Ascending aorta (tissue), 2 donors: ENCODE measurements around the gene PPARD. TPM values are rescaled to one million over a fixed set of nuclear protein-coding genes. Genes with fewer than 3 reads are reported as not detected.

Experiments used
- DNase-seq, 2 donors: peaks; one replicate each; pipeline ENCODE4 v3.0.0-alpha.2; 2019; ENCODE audit warnings: low spot score in 2 of 2
- H3K27ac ChIP-seq, 2 donors: fragments of 200-600 bp; sonication (generic); one replicate each; pipeline ENCODE4 v1.5.1; 2016 to 2017; ENCODE audit warnings: mild to moderate bottlenecking in 1 of 2
- H3K27me3 ChIP-seq: fragments of 200-600 bp; sonication (generic); one replicate; pipeline ENCODE4 v1.5.1; 2017
- H3K36me3 ChIP-seq, 2 donors: fragments of 200-600 bp; sonication (generic); one replicate each; pipeline ENCODE4 v1.5.1; 2016
- H3K4me1 ChIP-seq, 2 donors: fragments of 200-600 bp; sonication (generic); one replicate each; pipeline ENCODE4 v1.5.1; 2016 to 2017; ENCODE audit warnings: mild to moderate bottlenecking in 1 of 2
- H3K4me3 ChIP-seq, 2 donors: fragments of 200-600 bp; sonication (generic); one replicate each; pipeline ENCODE4 v1.5.1; 2016 to 2017; ENCODE audit warnings: mild to moderate bottlenecking in 1 of 2
- H3K9me3 ChIP-seq, 2 donors: fragments of 200-600 bp; sonication (generic); one replicate each; pipeline ENCODE4 v1.5.1; 2016
- intact Hi-C: fragments of 100-400 bp; cut with DNase I; formaldehyde crosslinking; loops from one replicate; pipeline ENCODE4 v1.15.1; 2023
- total RNA-seq: library from RNA; depleted of rRNA; stranded (reverse); fragments of >200 nt; gene quantifications from one replicate; pipeline ENCODE4 v1.1.0, GENCODE V29; 2016
- TF ChIP-seq, protein P1 (sequence below), 3 experiments: fragments of 200-600 bp in 2 of 3; fragments of 450-650 bp in 1 of 3; sonication (generic) in 2 of 3; IDR thresholded peaks; one replicate each; pipeline ENCODE4 v1.5.1; 2016 to 2019; ENCODE audit warnings: antibody characterized with exemption in 3 of 3, mild to moderate bottlenecking in 1 of 3, moderate library complexity in 1 of 3

PPARD gene
- total RNA-seq, 1 donor from 2014 or later = 21.1 TPM

- intact Hi-C loops = no loop called here
- peaks cover 0 to 9% of the 10 kb centered on the region in 2 donors for H3K4me1 ChIP-seq
Observed at GRCh38 chr6:35474942-35475570, 132.7 kb downstream of the PPARD start.

GRCh38 chr6:35475573-35475972 is 133.2 kb downstream of the PPARD start:
- H3K4me1 ChIP-seq = peaks cover 0 to 5% of the 10 kb centered on the region in 2 donors
- no peaks in the 10 kb centered on the region for H3K27me3 ChIP-seq
- DNase-seq = no peak
- no peak overlapping the region for H3K4me3 ChIP-seq
- peaks cover 68 to 92% of the 10 kb centered on the region in 2 donors for H3K36me3 ChIP-seq
- H3K9me3 ChIP-seq = no peaks in the 10 kb centered on the region
- no peak overlapping the region for H3K27ac ChIP-seq
- TF ChIP-seq, protein P1, sequence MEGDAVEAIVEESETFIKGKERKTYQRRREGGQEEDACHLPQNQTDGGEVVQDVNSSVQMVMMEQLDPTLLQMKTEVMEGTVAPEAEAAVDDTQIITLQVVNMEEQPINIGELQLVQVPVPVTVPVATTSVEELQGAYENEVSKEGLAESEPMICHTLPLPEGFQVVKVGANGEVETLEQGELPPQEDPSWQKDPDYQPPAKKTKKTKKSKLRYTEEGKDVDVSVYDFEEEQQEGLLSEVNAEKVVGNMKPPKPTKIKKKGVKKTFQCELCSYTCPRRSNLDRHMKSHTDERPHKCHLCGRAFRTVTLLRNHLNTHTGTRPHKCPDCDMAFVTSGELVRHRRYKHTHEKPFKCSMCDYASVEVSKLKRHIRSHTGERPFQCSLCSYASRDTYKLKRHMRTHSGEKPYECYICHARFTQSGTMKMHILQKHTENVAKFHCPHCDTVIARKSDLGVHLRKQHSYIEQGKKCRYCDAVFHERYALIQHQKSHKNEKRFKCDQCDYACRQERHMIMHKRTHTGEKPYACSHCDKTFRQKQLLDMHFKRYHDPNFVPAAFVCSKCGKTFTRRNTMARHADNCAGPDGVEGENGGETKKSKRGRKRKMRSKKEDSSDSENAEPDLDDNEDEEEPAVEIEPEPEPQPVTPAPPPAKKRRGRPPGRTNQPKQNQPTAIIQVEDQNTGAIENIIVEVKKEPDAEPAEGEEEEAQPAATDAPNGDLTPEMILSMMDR (IDR thresholded peaks at IDR 0.05) = no peak
- intact Hi-C loops = no loop called here

More at GRCh38 chr6:35474942-35475570, 132.7 kb downstream of the PPARD start:
- TF ChIP-seq, protein P1 (IDR thresholded peaks at IDR 0.05) = no peak
- Histone ChIP-seq H3K36me3 (peaks cover 63 to 95% of the 10 kb centered on the region in 2 donors), H3K4me3 (no peak overlapping the region), H3K27ac (no peak overlapping the region), H3K9me3 (no peaks in the 10 kb centered on the region), H3K27me3 (no peaks in the 10 kb centered on the region)
- DNase-seq = no peak

DNA sequence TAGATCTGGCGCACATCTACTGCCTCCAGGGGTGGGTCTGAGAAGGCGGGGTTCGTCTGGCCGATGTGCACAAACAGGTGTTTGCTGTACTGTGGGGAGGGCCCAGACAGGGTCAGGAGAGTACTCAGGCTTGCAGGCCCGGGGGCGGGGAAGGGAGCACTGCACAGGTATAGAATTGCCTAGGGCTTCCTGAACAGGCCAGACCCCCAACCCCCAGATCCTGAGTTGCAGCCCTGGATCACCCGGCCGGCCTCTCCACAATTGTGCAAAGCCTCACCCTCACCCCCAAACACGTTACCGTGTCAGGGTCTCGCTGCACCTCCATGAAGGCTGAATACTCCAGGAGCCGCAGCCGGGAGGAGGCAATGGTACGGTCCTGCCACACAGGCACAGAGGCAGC is 133.6 kb downstream of the PPARD start:
- TF ChIP-seq, protein P1 (IDR thresholded peaks at IDR 0.05) = no peak
- no peak overlapping the region for H3K27ac ChIP-seq
- no peak for DNase-seq
- H3K4me3 ChIP-seq = no peak overlapping the region
- no peaks in the 10 kb centered on the region for H3K9me3 ChIP-seq
- H3K36me3 ChIP-seq = peaks cover 68 to 88% of the 10 kb centered on the region in 2 donors
- intact Hi-C loops = no loop called here
- no peaks in the 10 kb centered on the region for H3K27me3 ChIP-seq
- H3K4me1 ChIP-seq = peaks cover 0 to under 1% of the 10 kb centered on the region in 2 donors

DNA sequence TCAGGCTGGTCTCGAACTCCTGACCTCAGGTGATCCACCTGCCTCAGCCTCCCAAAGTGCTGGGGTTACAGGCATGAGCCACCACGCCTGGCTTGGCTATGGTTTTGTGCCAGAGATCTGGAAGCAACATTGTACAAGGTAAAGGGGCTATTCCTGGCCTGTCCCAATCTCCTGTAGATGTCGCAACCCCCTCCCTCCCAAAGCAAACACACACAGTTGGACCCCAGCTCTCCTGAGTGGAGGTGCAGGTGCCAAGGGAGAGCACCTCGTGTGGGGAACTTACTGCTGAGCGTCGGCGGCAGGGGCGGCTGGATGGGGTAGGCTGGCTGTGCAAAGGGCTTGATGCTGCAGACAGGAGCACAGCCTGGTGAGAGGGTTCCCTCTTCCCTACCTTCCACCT is 134.7 kb downstream of the PPARD start:
- no peak overlapping the region for H3K27ac ChIP-seq
- no peaks in the 10 kb centered on the region for H3K27me3 ChIP-seq
- no peak for DNase-seq
- no peaks in the 10 kb centered on the region for H3K4me1 ChIP-seq
- H3K4me3 ChIP-seq = no peak overlapping the region
- peaks cover 59 to 83% of the 10 kb centered on the region in 2 donors for H3K36me3 ChIP-seq
- TF ChIP-seq, protein P1 (IDR thresholded peaks at IDR 0.05) = no peak
- no peaks in the 10 kb centered on the region for H3K9me3 ChIP-seq
- intact Hi-C loops = no loop called here

Other genes with a start within 250 kb of the PPARD start
- gene TCP11, start 201.2 kb upstream of the PPARD start, total RNA-seq = 0.43 TPM
- gene SCUBE3, start 128.6 kb upstream of the PPARD start, total RNA-seq = 29.5 TPM
- gene ZNF76, start 82.8 kb upstream of the PPARD start, total RNA-seq = 55.7 TPM
- gene DEF6, start 44.7 kb upstream of the PPARD start, total RNA-seq = 20.1 TPM
- 0.32 TPM for gene FANCE, start 109.8 kb downstream of the PPARD start, total RNA-seq
- 643 TPM for gene RPL10A, start 125.8 kb downstream of the PPARD start, total RNA-seq
- 19.8 TPM for gene TEAD3, start 154.5 kb downstream of the PPARD start, total RNA-seq
- gene TULP1, start 170.3 kb downstream of the PPARD start, total RNA-seq = not detected